DLD1 (cell line): Measurements from ENCODE around the gene TREH.

Experiments
- in situ Hi-C: cut with HindIII; loops from 2 replicates; pipeline ENCODE4 v1.10.0; 2017; ENCODE audit warnings: low sequenced_read_pairs

TREH gene

DNA sequence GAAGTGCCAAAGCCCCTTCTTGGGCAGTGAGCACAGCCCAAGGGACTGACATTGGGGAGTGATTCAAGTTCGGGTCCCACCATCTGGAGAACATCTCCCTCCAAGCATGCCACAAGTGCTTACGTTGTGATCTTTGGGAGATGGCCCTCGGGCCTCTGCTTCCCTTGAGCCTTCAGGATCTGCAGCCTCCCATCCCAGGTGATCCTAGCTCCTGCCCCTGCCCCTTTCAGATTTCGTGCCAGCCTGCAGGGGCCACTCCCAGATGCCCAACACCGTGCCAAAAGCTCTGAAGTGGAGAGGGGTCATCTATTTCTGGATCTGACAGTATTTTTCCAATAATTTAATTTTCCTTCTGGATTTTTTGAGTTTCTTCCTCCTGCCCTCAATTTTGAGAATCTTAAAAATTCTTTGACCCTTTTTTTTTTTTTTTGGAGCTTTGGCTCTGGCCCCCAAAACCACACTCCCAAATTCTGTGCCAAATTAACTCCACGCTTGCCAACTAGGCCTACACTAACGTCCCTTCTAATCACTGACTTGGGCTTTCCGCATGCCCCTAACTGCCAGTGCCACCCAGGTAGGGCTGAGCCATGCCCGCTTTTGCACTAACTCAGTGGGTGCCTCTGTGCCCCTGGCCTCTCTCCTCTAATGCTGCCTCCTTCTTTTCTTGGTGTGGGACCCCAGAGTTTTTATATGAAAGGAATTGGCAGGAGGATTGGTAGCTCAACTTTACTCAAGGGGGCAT is 46.7 kb downstream of the TREH start:
- in situ Hi-C loops = no loop called here

- in situ Hi-C loops = no loop called here
Observed at GRCh38 chr11:118631142-118631909, 48.1 kb downstream of the TREH start.

- in situ Hi-C loops = no loop called here
Observed at GRCh38 chr11:118629761-118630661, 49.4 kb downstream of the TREH start.

- in situ Hi-C loops = no loop called here
Observed at GRCh38 chr11:118628861-118629549, 50.4 kb downstream of the TREH start.

GRCh38 chr11:118628432-118628831 is 51.0 kb downstream of the TREH start:
- in situ Hi-C loops = no loop called here

DNA sequence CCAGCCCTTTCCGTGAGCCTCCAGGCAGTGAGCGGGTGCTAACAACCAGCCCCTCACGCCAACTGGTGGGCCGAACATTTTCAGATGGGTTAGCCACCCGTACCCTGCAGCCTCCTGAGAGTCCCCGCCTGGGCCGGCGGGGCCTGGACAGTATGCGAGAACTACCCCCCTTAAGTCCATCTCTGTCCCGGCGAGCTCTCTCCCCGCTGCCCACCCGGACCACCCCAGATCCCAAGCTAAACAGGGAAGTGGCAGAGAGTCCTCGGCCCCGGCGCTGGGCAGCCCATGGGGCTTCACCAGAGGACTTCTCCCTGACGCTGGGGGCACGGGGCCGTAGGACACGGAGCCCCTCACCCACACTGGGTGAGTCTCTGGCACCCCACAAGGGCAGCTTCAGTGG is 51.4 kb downstream of the TREH start:
- in situ Hi-C loops = no loop called here

DNA sequence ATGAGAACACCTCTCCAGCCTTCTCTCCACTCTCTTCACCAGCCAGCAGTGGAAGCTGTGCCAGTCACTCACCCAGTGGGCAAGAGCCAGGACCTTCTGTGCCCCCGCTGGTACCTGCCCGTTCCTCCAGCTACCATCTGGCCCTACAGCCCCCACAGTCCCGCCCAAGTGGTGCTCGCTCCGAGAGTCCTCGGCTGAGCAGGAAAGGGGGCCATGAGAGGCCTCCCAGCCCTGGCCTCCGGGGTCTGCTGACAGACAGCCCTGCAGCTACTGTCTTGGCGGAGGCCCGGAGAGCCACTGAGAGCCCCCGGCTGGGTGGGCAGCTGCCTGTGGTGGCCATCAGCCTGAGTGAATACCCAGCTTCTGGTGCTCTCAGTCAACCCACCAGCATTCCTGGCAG is 51.9 kb downstream of the TREH start:
- in situ Hi-C loops = no loop called here

GRCh38 chr11:118625976-118626375 is 53.5 kb downstream of the TREH start:
- in situ Hi-C loops = no loop called here

GRCh38 chr11:118625036-118625690 is 54.3 kb downstream of the TREH start:
- in situ Hi-C loops = no loop called here

- in situ Hi-C loops = no loop called here
Observed at GRCh38 chr11:118623269-118623655, 56.2 kb downstream of the TREH start.

- in situ Hi-C loops = no loop called here
Observed at GRCh38 chr11:118622376-118623268, 56.8 kb downstream of the TREH start.

DNA sequence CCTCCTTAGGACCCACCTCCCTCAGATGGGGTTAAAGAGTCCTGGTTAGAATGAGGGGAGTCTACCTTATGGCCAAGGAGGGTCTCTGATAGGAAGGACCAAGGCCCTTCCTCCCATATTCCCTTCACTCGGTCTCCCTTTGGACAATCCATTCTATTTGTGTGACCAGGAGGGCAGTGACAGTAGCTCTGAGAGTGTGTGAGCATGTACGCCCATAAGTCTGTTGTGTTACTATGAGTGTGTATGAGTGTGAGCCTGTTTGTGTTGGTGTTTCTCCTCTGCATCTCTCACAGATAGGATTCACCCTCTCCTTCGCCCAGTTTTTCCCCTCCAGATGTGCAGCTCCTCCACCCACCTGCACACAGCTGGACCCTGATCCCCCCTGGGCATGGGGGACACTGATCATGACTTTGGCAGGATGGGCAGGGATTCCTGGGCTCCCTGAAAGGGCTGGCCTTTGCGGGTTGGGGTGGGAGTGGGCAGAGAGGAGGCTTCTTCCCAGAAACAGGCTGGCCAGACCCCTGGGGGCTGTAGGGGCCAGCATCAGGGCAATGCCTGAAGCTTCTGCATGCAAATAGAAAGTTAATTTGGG is 57.6 kb downstream of the TREH start:
- in situ Hi-C loops = no loop called here

- in situ Hi-C loops = no loop called here
Observed at GRCh38 chr11:118621071-118621783, 58.2 kb downstream of the TREH start.

DNA sequence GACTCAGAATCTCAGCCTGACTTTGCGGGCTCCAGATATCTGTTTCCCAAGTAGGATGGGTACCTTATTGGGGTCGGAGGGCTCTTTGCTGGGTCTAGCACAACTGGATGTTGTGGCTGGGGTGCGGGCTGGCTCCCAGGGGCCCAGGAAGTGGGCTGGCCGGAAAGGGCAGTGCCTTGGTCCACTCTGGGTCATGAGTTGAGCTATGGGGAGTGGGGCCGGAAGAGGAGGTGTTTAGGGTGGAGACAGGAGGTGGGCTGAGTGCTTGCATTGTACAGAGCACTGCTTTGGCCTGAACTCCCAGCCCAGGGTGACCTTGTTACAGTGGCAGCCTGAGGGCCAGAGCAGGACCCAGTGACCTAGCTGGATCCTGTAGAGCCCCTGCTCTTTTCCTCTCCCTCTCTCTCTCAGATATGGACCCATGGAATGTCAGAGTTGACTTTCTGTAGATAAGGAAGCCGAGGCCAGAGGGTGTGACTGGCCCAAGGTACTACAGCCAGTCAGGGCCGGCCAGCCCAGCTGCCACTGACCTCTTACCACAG is 58.9 kb downstream of the TREH start:
- in situ Hi-C loops = no loop called here

GRCh38 chr11:118619444-118620197 is 59.8 kb downstream of the TREH start:
- in situ Hi-C loops = no loop called here

DNA sequence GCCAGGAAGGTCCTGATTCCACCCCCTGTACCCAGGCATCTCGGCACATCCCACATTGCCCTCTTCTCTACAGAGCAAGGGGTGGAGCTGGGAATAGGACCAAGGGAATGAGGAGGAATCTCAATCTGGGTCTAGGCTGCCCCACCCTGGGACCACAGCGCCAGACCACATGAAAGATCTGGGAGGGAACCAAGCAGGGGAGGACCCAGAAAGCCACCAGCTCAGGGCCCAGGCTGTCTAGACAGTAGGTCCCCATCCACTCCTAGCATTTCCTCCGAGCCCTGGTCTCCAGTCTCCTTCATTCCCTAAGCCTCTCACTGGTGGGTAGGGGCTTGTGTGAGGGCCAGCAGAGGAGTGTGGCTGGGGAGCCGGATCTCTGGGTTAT is 60.5 kb downstream of the TREH start:
- in situ Hi-C loops = no loop called here
